Osteocyte (in vitro differentiated cells): ENCODE data around the gene PAM16. TPM values are rescaled to one million over a fixed set of nuclear protein-coding genes. Genes with fewer than 3 reads are reported as not detected.

Experiments used
- DNase-seq: peaks from one replicate; pipeline ENCODE4 v3.0.0; 2021; ENCODE audit warnings: mixed read lengths; ENCODE audit not compliant: unreplicated experiment; ENCODE audit errors: extremely low spot score
- H3K27ac Mint-ChIP-seq: one replicate; pipeline ENCODE4 v1.8.0; 2021; ENCODE audit warnings: mild to moderate bottlenecking, mixed read lengths; ENCODE audit not compliant: unreplicated experiment
- H3K27me3 Mint-ChIP-seq: one replicate; pipeline ENCODE4 v1.8.0; 2021; ENCODE audit warnings: mixed read lengths; ENCODE audit not compliant: unreplicated experiment
- H3K36me3 Mint-ChIP-seq: one replicate; pipeline ENCODE4 v1.8.0; 2021; ENCODE audit warnings: mixed read lengths; ENCODE audit not compliant: unreplicated experiment
- H3K4me1 Mint-ChIP-seq: one replicate; pipeline ENCODE4 v1.8.0; 2021; ENCODE audit warnings: mixed read lengths; ENCODE audit not compliant: unreplicated experiment
- H3K4me3 Mint-ChIP-seq: one replicate; pipeline ENCODE4 v1.8.0; 2021; ENCODE audit warnings: mild to moderate bottlenecking, moderate library complexity, mixed read lengths; ENCODE audit not compliant: unreplicated experiment
- H3K9me3 Mint-ChIP-seq: one replicate; pipeline ENCODE4 v1.8.0; 2021; ENCODE audit warnings: mixed read lengths; ENCODE audit not compliant: unreplicated experiment
- total RNA-seq: library from RNA; stranded (reverse); gene quantifications from 2 replicates; pipeline ENCODE4 v1.2.1, GENCODE V29; 2021
- TF ChIP-seq, protein P1 (sequence below): fragments of 200-600 bp; sonication (generic); IDR thresholded peaks from 2 replicates; pipeline ENCODE4 v1.5.0; 2021; ENCODE audit warnings: antibody characterized with exemption, mild to moderate bottlenecking, moderate library complexity

The PAM16 gene
- total RNA-seq, 1 donor from 2014 or later = 21.0 TPM

- TF ChIP-seq, protein P1, sequence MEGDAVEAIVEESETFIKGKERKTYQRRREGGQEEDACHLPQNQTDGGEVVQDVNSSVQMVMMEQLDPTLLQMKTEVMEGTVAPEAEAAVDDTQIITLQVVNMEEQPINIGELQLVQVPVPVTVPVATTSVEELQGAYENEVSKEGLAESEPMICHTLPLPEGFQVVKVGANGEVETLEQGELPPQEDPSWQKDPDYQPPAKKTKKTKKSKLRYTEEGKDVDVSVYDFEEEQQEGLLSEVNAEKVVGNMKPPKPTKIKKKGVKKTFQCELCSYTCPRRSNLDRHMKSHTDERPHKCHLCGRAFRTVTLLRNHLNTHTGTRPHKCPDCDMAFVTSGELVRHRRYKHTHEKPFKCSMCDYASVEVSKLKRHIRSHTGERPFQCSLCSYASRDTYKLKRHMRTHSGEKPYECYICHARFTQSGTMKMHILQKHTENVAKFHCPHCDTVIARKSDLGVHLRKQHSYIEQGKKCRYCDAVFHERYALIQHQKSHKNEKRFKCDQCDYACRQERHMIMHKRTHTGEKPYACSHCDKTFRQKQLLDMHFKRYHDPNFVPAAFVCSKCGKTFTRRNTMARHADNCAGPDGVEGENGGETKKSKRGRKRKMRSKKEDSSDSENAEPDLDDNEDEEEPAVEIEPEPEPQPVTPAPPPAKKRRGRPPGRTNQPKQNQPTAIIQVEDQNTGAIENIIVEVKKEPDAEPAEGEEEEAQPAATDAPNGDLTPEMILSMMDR = peak; percentile 73
- peak; percentile 95 for DNase-seq
- Mint-ChIP-seq H3K4me3 (no peak overlapping the region), H3K36me3 (no peaks in the 10 kb centered on the region), H3K4me1 (peaks cover 39% of the 10 kb centered on the region), H3K27ac (peak overlapping the region; percentile 79), H3K9me3 (no peaks in the 10 kb centered on the region), H3K27me3 (no peaks in the 10 kb centered on the region)
Measured at GRCh38 chr16:4309833-4310266, 41.3 kb downstream of the PAM16 start.

DNA sequence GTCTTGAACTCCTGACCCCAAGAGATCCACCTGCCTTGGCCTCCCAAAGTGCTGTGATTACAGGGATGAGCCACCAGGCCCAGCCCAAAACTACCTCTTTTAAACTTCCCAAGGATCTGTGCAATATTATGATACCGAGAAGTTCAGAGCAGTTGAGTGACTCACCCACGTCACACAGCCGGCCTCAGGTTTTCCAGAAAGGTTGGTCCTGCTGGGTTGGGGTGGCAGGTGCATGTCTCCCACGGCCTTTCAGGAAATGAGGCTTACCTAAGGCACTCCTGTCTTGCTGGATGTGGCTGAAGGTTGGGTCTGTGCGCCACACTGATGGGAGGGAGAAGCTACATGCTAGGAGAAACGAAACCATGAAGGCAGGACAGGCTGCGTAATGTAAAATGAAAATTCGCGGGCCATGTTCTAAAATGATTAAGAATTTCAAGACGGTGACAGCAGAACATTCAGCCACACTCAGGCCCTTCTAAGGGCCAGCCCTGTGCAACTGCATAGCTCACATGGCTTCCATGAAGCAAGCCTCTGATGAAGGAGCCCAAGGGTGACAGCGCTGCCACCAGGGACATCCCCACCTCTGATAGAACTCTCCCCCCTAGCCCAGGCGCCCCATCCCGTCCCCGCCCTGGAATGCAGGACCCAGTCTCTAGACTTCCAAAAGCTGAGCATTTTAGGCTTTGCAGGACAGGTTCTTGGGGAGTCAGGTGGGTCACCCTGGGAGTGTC, 41.9 kb downstream of the PAM16 start:
- no peaks in the 10 kb centered on the region for H3K36me3 Mint-ChIP-seq
- peak overlapping the region; percentile 79 for H3K27ac Mint-ChIP-seq
- no peaks in the 10 kb centered on the region for H3K9me3 Mint-ChIP-seq
- DNase-seq = no peak
- H3K4me1 Mint-ChIP-seq = peaks cover 36% of the 10 kb centered on the region
- TF ChIP-seq, protein P1 = no peak
- no peak overlapping the region for H3K4me3 Mint-ChIP-seq
- H3K27me3 Mint-ChIP-seq = no peaks in the 10 kb centered on the region

DNA sequence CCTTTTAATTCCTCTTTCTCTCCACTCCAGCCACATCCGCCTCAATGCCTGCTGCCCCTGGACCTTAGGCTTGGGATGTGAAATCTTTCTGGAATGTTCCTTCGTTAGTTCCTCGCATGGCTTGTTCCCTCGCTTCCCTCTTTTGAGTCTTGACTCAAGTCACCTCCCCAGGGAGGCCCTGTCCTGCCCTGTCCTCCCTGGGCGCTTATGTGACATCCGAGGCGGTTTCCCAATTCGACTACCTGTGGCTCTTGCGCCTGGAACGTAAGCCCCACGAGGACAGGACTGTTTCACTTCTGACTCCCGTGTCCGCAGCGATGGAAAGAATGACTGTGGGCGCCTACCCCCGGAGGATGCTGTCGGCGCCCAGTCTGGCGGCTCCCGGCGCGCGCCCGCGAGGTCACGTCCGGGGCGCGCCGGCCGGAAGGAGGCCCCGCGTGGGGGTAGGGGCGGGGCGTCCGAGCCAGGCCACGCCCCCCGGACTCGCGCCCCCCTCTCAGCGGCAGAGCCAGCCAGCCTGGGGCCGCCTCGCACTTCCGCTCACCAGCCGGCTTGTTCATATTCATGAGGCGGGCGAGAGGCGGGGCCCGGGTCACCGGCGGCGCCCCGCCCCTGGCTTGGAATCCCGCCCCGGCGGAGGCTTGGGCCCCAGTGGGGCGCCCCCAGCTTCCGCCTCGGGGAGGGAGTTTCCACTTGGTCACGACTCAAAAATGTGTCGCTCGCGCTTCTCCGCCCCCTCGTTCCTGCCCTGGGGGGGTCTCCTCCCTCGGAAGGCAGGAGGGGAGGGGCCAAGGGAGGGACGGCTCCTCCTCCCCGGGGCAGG, 43.7 kb downstream of the PAM16 start:
- peak overlapping the region; percentile 60 for H3K4me3 Mint-ChIP-seq
- H3K27me3 Mint-ChIP-seq = no peaks in the 10 kb centered on the region
- peaks cover 39% of the 10 kb centered on the region for H3K4me1 Mint-ChIP-seq
- H3K27ac Mint-ChIP-seq = peak overlapping the region; percentile 84
- DNase-seq = peak; percentile 96
- no peaks in the 10 kb centered on the region for H3K9me3 Mint-ChIP-seq
- TF ChIP-seq, protein P1 = no peak
- H3K36me3 Mint-ChIP-seq = no peaks in the 10 kb centered on the region

DNA sequence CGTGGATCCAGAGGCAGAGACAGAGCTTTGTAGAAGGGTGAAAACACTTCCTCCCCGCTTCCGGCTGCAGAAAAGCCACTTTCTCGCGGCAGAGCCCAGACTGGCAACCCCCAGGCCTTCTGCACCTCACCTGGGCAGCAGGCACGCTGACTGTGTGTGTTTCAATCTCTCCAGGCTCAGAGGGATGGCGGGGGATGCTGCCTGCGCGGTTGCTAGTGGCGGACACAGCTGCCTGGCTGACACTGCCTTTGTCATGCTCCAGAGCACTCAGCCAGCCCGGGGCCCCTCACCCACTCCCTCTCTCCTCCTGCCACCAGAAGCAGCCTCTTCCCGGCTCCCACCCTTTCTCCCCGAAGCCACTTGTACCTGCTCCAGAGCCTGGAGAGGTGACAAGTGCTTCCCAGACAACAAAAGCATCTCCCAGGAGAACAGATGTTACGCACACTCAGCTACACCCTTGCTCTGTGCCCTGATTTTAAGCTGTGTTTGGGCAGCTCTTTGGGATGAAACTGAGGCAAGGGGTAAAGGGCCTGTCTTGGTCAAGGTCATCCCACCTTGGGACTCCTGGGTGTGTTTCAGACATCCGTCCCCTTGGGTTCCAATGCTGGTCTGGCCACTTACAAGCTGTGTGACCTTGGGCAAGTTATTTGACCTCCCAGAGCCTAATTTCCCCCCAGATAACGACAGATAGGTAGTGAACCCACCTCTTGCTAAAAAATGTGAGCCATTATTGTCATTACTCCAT, 44.5 kb downstream of the PAM16 start:
- TF ChIP-seq, protein P1 = no peak

More for the DNA sequence above, 44.5 kb downstream of the PAM16 start:
- DNase-seq = no peak
- Mint-ChIP-seq H3K27ac (peak overlapping the region; percentile 84), H3K4me1 (peaks cover 39% of the 10 kb centered on the region), H3K27me3 (no peaks in the 10 kb centered on the region), H3K4me3 (no peak overlapping the region), H3K36me3 (no peaks in the 10 kb centered on the region), H3K9me3 (no peaks in the 10 kb centered on the region)
